Mesenchymal stem cell (in vitro differentiated cells and primary cell): ENCODE results near the gene RGS1.

ENCODE experiments used
- DNase-seq: peaks from one replicate; pipeline ENCODE4 v3.0.0-alpha.2; 2013
- H2AFZ ChIP-seq: one replicate; pipeline ENCODE4 v1.6.1; 2013; ENCODE audit warnings: low read depth, mild to moderate bottlenecking, control low read depth, inconsistent platforms, low read length, moderate library complexity
- H2AK5ac ChIP-seq: 2 replicates; pipeline ENCODE4 v1.6.1; 2013; ENCODE audit warnings: low read length, moderate library complexity, mild to moderate bottlenecking, inconsistent platforms; ENCODE audit not compliant: severe bottlenecking
- H2BK120ac ChIP-seq: one replicate; pipeline ENCODE4 v1.6.1; 2013; ENCODE audit warnings: low read depth, mild to moderate bottlenecking, inconsistent platforms, low read length, moderate library complexity
- H2BK12ac ChIP-seq, 2 experiments: one replicate each; pipeline ENCODE4 v1.6.1; 2013; ENCODE audit warnings: inconsistent platforms in 2 of 2, low read length in 2 of 2, mild to moderate bottlenecking in 2 of 2, moderate library complexity in 2 of 2, control low read depth in 1 of 2
- H2BK15ac ChIP-seq: one replicate; pipeline ENCODE4 v1.6.1; 2013; ENCODE audit warnings: mild to moderate bottlenecking, low read depth, inconsistent platforms; ENCODE audit not compliant: poor library complexity, severe bottlenecking
- H2BK5ac ChIP-seq: 2 replicates; pipeline ENCODE4 v1.6.1; 2013; ENCODE audit warnings: low read depth, mild to moderate bottlenecking, low read length, control low read depth, inconsistent platforms; ENCODE audit not compliant: poor library complexity, severe bottlenecking
- H3K14ac ChIP-seq, 2 experiments: one replicate each; pipeline ENCODE4 v1.6.1; 2013; ENCODE audit warnings: inconsistent platforms in 2 of 2, low read length in 2 of 2, control low read depth in 1 of 2, mild to moderate bottlenecking in 1 of 2, moderate library complexity in 1 of 2
- H3K18ac ChIP-seq, 2 experiments: one replicate each; pipeline ENCODE4 v1.6.1; 2013; ENCODE audit warnings: inconsistent platforms in 2 of 2, low read length in 2 of 2, control low read depth in 1 of 2, low read depth in 1 of 2, mild to moderate bottlenecking in 1 of 2
- H3K23ac ChIP-seq, 2 experiments: one replicate each; pipeline ENCODE4 v1.6.1; 2013; ENCODE audit warnings: inconsistent platforms in 2 of 2, low read length in 2 of 2, mild to moderate bottlenecking in 2 of 2, moderate library complexity in 2 of 2, control low read depth in 1 of 2
- H3K27ac ChIP-seq: 2 replicates; pipeline ENCODE4 v1.5.1; 2013; ENCODE audit warnings: mild to moderate bottlenecking, moderate library complexity, low read length, control low read depth, inconsistent platforms; ENCODE audit not compliant: poor library complexity, severe bottlenecking
- H3K27me3 ChIP-seq, 2 experiments: 2 replicates each; pipeline versions ENCODE4 v1.6.1 to v1.7.0; 2013; ENCODE audit warnings: low read length in 2 of 2, mild to moderate bottlenecking in 2 of 2, moderate library complexity in 2 of 2, control low read depth in 1 of 2, inconsistent platforms in 1 of 2; ENCODE audit not compliant: control insufficient read depth in 1 of 2, insufficient read depth in 1 of 2
- H3K36me3 ChIP-seq, 2 experiments: 2 replicates each; pipeline versions ENCODE4 v1.6.1 to v1.7.0; 2013; ENCODE audit warnings: low read length in 2 of 2, control low read depth in 1 of 2, inconsistent platforms in 1 of 2, low read depth in 1 of 2, mild to moderate bottlenecking in 1 of 2; ENCODE audit not compliant: insufficient read depth in 2 of 2, control insufficient read depth in 1 of 2
- H3K4ac ChIP-seq, 2 experiments: one replicate each; pipeline ENCODE4 v1.6.1; 2013; ENCODE audit warnings: inconsistent platforms in 2 of 2, low read length in 2 of 2, mild to moderate bottlenecking in 2 of 2, moderate library complexity in 2 of 2, control low read depth in 1 of 2, low read depth in 1 of 2
- H3K4me1 ChIP-seq: 2 replicates; pipeline ENCODE4 v1.6.1; 2013; ENCODE audit warnings: low read depth, low read length, control low read depth; ENCODE audit not compliant: control insufficient read depth, insufficient read depth
- H3K4me2 ChIP-seq: 2 replicates; pipeline ENCODE4 v1.6.1; 2013; ENCODE audit warnings: low read length, mild to moderate bottlenecking, inconsistent platforms; ENCODE audit not compliant: poor library complexity, severe bottlenecking
- H3K4me3 ChIP-seq, 2 experiments: 2 replicates each; pipeline versions ENCODE4 v1.5.1 to v1.7.0; 2013; ENCODE audit warnings: low read length in 2 of 2, mild to moderate bottlenecking in 2 of 2, control low read depth in 1 of 2, low read depth in 1 of 2; ENCODE audit not compliant: insufficient read depth in 1 of 2
- H3K79me1 ChIP-seq: replicated peaks from 2 replicates; pipeline ENCODE4 v1.6.1; 2013; ENCODE audit warnings: mild to moderate bottlenecking, control low read depth, low read length, inconsistent platforms; ENCODE audit not compliant: poor library complexity, severe bottlenecking
- H3K9ac ChIP-seq: 2 replicates; pipeline ENCODE4 v1.7.0; 2013; ENCODE audit warnings: mild to moderate bottlenecking, low read length, moderate library complexity
- H3K9me3 ChIP-seq: 2 replicates; pipeline ENCODE4 v1.7.0; 2013; ENCODE audit warnings: mild to moderate bottlenecking, low read length; ENCODE audit not compliant: control insufficient read depth
- H4K8ac ChIP-seq: one replicate; pipeline ENCODE4 v1.6.1; 2013; ENCODE audit warnings: inconsistent platforms, mild to moderate bottlenecking, low read length, moderate library complexity
- H4K91ac ChIP-seq: one replicate; pipeline ENCODE4 v1.6.1; 2013; ENCODE audit warnings: mild to moderate bottlenecking, low read length, inconsistent platforms
- WGBS: methylation state at CpG from one replicate; pipeline ENCODE4 v1.1.7; 2013; ENCODE audit warnings: mixed read lengths; 5-methylcytosine and 5-hydroxymethylcytosine counted together

RGS1 gene

DNA sequence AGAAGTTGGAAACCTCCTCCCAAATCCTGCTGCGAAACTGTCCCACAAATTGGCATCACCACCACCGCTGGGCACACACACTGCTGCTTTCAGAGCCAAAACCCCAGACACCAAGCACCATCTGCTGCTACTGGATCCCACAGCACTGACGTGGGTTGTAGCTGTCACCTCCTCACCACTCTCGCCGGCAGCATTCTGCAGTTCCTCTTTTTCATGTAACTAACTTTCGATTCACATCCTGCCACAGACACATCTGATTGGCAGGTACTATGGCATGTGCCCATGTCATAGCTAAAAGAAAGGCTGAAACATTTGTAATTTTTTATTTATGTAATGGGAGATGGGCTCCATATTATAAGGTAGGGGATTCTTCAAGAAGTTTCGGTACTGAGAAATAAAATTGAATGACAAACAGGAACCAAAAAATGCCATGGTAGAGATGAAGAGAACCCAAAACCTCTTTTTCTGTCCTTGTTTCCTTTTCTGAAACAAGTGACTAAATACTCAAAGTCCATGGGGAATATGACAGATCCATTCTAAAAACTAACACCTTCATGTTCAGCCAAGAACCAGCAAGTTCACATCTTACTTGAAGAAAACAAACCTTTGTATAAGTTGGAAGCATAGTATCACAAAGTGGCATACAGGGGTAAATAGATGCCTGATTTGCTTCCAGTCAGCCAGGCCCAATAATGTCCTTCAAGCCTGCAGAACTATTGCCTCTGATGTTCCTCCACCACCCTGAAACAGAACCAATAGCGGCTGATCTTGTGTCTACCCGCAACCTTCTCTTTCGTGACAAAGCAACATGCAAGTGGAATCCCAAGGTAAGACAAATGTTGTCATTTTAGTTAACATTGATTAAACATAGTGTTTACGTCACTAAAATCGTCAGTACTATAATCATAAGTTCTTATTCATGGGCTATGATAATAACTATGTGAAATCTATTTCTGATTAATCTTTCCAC lies 33.8 kb downstream of the RGS1 start:
- DNase-seq: no peak
- Histone ChIP-seq H3K18ac (peak overlapping the region; percentile 29 to 70), H2AK5ac (no peak overlapping the region), H3K9ac (peak overlapping the region; percentile 10), H3K4me2 (no peak overlapping the region), H3K4me3 (no peak overlapping the region), H3K9me3 (no peaks in the 10 kb centered on the region), H3K27me3 (no peaks in the 10 kb centered on the region), H2BK5ac (no peak overlapping the region), H2BK15ac (no peak overlapping the region), H3K36me3 (no peaks in the 10 kb centered on the region), H2BK120ac (no peak overlapping the region), H2BK12ac (peak overlapping the region; percentile 71 to 99), H3K23ac (no peak overlapping the region), H4K91ac (peak overlapping the region; percentile 90), H2AFZ (no peak overlapping the region), H3K4me1 (no peaks in the 10 kb centered on the region), H3K14ac (no peak overlapping the region), H3K4ac (peak overlapping the region in 1 of 2 experiments; percentile 67), H3K27ac (no peak overlapping the region), H3K79me1 (no peaks in the 10 kb centered on the region), H4K8ac (peak overlapping the region; percentile 84)
- 89% methylated on average over 6 of the region's 12 CpGs for WGBS

DNA sequence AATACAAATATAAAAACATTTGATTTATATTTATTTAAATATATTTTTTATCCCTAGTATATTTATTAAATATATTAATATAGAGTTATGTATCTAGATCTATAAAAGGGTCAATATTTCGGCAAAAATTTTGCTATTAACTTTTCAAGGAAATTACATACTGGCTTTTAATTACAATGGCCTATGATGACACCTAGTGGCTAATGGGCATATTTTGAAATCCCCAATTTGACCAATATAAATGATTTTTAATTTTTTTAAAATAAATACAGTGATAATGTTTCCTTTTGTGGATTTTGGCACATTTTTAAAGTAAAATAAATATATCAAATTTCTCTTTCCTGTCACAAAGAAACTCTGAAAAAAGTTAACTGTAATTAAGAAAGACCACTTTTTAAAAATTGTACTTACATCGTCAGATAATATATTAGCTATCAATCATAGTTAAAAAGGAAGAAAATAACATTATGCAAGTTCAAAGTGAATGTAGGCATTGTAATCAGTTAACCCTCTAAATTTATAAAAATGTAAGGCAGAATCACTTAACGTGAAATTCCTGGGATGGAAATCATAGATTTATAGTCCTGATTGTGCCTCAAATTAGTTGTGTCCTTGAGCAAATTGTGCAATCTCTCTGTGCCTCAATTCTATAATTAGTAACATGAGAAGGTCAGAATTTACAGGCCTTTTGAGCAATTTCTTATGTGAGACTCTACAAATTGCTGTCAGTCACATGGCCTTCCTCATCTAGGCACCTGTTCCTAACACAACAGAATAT lies 34.7 kb downstream of the RGS1 start:
- Histone ChIP-seq H2BK5ac (no peak overlapping the region), H4K8ac (no peak overlapping the region), H2AK5ac (no peak overlapping the region), H3K23ac (no peak overlapping the region), H3K4me1 (no peaks in the 10 kb centered on the region), H3K4ac (no peak overlapping the region), H3K9me3 (no peaks in the 10 kb centered on the region), H2BK120ac (no peak overlapping the region), H3K9ac (peak overlapping the region; percentile 54), H3K4me2 (no peak overlapping the region), H4K91ac (no peak overlapping the region), H2BK12ac (no peak overlapping the region), H2BK15ac (no peak overlapping the region), H3K27me3 (no peaks in the 10 kb centered on the region), H3K14ac (no peak overlapping the region), H3K36me3 (no peaks in the 10 kb centered on the region), H3K18ac (no peak overlapping the region), H2AFZ (no peak overlapping the region), H3K79me1 (no peaks in the 10 kb centered on the region), H3K27ac (no peak overlapping the region), H3K4me3 (no peak overlapping the region)
- no CpG with 5 or more reads among the region's 3 CpGs for WGBS
- peak; percentile 52 for DNase-seq

DNA sequence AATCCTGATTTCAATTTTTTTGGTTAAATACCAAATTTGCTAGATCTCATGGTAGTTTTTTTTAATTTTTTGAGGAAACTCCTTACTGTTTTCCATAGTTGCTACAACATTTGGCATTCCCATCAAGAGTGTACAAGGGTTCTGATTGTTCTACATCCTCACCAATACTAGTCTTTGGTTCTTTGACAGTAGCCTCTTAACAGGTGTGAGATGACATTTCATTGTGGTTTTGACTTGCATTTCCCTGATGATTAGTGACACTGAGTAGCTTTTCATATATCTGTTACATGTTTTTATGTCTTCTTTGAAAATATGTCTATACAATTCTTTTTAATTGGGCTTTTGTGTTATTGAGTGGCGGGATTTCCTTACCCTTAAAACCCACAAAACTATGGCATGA lies 39.5 kb downstream of the RGS1 start:
- WGBS: no CpG with 5 or more reads among the region's 1 CpG
- DNase-seq: no peak
- H3K9ac ChIP-seq: no peak overlapping the region

DNA sequence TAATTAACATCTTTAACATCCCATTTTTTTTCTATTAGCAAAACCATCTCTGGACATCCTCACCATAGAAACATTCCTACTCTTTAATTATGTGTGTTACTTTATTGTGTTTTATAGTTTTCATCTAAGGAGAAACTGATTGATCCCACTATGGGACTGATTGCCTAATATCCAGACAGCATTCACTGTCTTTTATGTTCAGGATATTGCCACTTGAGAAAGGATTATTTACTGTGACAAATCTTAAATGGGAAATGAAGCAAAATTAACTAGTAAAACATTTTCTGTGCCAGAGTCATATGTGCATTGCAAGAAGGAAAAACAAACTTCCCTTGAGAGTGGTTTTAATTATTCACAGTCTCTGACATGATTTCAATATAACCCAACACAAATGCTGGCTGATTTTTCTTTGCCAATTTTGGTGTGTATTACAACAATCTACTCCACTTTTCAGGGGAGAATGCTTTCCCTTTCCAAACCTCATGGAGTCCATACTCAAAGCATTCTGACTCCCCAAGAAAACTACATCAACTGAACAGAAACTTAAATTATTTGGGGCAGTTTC lies 44.6 kb downstream of the RGS1 start:
- Histone ChIP-seq H3K18ac (no peak overlapping the region), H3K9me3 (no peaks in the 10 kb centered on the region), H4K8ac (no peak overlapping the region), H3K4me2 (no peak overlapping the region), H2AK5ac (no peak overlapping the region), H2BK120ac (no peak overlapping the region), H2BK15ac (no peak overlapping the region), H3K27me3 (no peaks in the 10 kb centered on the region), H3K27ac (no peak overlapping the region), H3K4me3 (no peak overlapping the region), H3K4ac (no peak overlapping the region), H4K91ac (no peak overlapping the region), H3K36me3 (no peaks in the 10 kb centered on the region), H2AFZ (no peak overlapping the region), H3K23ac (no peak overlapping the region), H3K14ac (no peak overlapping the region), H2BK5ac (no peak overlapping the region), H3K9ac (no peak overlapping the region), H2BK12ac (no peak overlapping the region), H3K4me1 (no peaks in the 10 kb centered on the region), H3K79me1 (no peaks in the 10 kb centered on the region)
- no peak for DNase-seq

More for the DNA sequence above, 39.5 kb downstream of the RGS1 start:
- Histone ChIP-seq H3K36me3 (no peaks in the 10 kb centered on the region), H3K4me1 (no peaks in the 10 kb centered on the region), H3K18ac (no peak overlapping the region), H2BK120ac (no peak overlapping the region), H3K14ac (no peak overlapping the region), H2BK15ac (no peak overlapping the region), H2BK12ac (no peak overlapping the region), H3K27me3 (no peaks in the 10 kb centered on the region), H3K79me1 (no peaks in the 10 kb centered on the region), H4K91ac (no peak overlapping the region), H3K27ac (no peak overlapping the region), H2BK5ac (no peak overlapping the region), H3K9me3 (no peaks in the 10 kb centered on the region), H3K23ac (no peak overlapping the region), H3K4ac (no peak overlapping the region), H2AK5ac (no peak overlapping the region), H2AFZ (no peak overlapping the region), H3K4me3 (no peak overlapping the region), H3K4me2 (no peak overlapping the region), H4K8ac (no peak overlapping the region)
